GM21360 (cell line): ENCODE measurements around the gene NFATC2IP.
"Not testable (repeated sequence)": the region's sequence is repeated elsewhere in the genome, so short reads cannot be mapped to it uniquely, and the experiment has no call there.

Source experiments
- ATAC-seq: cut with Tn5 transposase; IDR thresholded peaks from one replicate; pipeline ENCODE4 v1.9.1; 2021; ENCODE audit warnings: mild to moderate bottlenecking, moderate library complexity; ENCODE audit not compliant: unreplicated experiment

Gene NFATC2IP

DNA sequence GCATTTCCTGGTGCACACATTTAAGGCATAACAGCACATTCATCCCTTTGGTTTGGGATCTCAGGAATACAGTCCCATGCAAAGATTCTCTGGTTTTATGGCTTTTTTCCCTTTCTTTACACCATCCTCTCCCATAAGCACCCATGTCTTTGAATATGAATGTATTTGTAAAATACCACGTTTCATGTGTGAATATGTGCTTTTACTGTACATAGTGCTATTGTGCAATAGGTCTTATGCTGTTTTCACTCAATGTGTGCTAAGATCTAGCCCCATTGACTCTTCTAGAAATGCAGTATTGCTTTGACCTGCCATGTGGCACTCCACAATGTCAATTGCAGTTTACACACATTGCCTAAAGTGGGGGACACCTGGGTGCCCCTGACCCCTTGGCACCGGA is 13.8 kb downstream of the NFATC2IP start:
- no peak for ATAC-seq

DNA sequence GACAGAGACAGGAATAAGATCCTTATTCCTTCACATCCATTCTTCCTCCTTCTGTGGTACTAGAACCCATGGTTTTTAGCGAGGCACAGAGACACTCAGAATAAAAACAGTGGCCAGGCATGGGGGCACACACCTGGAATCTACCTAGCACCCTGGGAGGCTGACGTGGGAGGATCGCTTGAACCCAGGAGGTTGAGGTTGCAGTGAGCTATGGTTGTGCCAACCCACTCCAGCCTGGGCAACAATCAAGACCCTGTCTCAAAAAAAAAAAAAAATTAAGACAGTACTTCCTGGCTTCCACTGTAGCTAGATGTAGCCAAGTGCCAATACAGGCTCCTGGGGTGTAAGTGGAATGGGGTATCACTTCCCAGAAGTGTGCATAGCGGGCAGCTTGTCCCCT is 16.4 kb downstream of the NFATC2IP start:
- no peak for ATAC-seq

DNA sequence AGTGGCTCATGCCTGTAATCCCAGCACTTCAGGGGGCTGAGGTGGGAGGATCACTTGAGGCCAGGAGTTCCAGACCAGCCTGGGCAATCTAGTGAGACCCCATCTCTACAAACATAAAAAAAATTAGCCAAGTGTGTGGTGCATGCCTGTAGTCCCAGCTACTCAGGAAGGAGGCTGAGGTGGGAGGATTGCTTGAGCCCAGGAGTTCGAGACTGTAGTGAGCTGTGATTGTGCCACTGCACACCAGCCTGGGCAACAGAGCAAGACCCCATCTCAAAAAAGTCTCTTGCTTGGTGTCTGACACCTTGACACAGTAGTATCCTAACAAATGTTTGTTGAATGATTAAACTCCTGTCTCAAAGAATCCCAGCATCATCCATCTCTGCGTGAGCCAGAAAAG is 19.0 kb downstream of the NFATC2IP start:
- ATAC-seq: not testable (repeated sequence)

DNA sequence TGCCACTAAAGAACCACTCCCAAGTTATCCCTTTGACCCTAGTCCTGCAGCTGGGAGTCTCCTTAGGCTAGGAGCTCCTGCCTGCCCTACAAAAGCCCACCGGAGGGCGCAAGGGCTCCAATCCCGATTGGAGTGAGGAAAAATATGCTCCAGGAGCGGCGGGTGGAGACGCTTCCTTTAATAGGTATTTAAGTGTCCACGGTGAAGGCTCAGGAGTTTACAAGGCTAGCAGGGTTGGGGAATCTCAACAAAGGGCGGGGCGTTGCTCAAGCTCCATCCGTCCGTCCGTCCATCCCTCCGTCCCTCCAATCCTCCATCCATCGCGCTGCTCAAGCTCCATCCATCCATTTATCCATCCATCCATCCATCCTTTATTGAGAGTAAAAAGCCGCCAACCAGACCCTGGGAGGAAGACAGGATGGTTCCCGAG is 23.3 kb downstream of the NFATC2IP start:
- peak; percentile 7 for ATAC-seq

DNA sequence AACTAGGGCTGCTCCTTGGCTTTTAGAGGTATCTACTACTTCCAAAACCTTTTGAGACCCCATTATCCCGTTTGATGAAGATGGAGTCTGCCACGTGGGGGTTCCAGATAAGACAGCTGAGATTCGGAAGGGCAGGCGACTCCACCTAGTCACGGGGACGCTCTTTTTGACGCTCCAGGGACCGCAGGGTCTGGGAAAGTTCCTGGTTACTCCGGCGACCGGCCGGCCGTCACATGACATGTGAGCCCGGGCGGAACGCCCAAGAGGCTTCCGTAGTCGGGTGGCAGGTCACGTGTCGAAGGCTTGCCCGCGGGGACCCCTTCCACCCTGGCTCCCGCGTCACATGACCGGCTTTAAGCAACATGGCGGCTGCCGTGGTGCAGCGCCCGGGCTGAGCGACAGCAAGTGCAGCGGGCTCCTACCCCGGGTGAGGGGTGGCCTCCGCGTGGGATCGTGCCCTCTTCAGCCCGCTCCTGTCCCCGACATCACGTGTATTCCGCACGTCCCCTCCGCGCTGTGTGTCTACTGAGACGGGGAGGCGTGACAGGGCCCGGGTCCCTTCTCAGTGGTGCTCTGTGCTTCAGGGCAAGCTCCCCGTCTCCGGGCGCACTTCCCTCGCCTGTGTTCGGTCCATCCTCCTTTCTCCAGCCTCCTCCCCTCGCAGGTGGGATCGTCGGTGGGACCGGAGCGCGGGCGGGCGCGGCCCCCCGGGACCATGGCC is 23.9 kb downstream of the NFATC2IP start, which contains the start of gene SPNS1:
Gene SPNS1, plus strand, starts transcription at position 342 of the 721 bp plus-strand sequence. Its CDS starts 374 bp downstream, at position 716.
- peak; percentile 78 for ATAC-seq

DNA sequence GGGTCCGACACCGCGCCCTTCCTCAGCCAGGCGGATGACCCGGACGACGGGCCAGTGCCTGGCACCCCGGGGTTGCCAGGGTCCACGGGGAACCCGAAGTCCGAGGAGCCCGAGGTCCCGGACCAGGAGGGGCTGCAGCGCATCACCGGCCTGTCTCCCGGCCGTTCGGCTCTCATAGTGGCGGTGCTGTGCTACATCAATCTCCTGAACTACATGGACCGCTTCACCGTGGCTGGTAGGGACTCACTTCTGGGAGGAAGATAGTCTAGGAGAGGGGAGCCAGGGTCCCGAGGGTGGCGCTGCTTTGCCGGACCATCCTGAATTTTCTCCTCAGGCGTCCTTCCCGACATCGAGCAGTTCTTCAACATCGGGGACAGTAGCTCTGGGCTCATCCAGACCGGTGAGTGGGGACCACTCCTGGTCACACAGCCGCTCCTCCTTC is 24.4 kb downstream of the NFATC2IP start:
- peak; percentile 2 for ATAC-seq

DNA sequence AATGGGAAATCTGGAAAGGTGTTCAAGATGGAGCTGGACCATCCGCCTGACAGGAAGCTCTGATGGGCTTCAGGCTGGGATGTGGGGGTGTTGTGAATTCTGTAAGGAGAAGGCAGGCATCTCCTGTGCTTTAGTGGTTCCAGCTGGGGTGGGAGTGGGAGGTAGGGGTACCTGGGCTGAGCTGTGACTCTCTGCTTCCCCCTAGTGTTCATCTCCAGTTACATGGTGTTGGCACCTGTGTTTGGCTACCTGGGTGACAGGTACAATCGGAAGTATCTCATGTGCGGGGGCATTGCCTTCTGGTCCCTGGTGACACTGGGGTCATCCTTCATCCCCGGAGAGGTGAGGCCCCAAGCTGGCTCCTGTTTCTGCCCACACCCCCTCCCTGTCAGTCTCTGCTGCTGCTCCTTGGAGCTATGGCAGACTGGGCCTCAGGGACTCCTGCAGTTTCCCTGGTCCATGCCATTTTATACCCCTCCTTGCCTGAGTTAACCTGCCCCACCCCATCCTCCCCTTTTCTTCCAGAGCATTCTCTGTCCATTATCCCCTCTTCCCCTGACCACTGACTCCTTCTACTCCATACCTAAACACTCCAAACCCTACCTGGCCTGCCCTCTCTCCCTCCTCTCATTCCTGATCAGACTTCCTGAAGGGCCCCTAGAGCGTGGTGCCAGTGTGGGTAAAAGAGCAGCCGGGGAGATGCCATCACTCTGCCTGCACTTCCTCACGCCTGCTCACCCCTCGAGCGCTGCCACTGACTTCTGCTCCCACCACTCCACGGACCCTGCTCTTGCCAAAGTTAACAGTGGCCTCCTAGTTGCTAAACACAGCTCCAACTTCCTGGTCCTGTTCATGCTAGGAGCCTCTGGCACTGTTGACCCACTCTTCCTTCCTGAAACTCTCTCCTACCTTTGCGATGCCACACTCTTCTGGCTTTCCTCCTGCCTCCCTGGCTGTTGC is 27.2 kb downstream of the NFATC2IP start:
- ATAC-seq: no peak

DNA sequence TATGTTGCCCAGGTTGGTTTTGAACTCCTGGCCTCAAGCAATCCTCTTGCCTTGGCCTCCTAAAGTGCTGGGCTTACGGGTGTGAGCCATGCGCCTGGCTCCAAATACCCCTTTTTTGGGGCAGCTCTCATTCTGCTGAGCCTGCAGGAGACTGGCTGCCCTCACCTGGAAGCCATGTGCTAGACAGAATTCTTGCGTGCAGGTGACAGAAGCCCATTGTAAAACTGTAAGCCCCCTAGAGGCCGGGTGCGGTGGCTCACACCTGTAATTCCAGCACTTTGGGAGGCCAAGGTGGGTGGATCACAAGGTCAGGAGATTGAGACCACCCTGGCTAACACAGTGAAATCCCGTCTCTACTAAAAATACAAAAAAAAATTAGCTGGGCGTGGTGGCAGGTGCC is 29.6 kb downstream of the NFATC2IP start:
- ATAC-seq: not testable (repeated sequence)

DNA sequence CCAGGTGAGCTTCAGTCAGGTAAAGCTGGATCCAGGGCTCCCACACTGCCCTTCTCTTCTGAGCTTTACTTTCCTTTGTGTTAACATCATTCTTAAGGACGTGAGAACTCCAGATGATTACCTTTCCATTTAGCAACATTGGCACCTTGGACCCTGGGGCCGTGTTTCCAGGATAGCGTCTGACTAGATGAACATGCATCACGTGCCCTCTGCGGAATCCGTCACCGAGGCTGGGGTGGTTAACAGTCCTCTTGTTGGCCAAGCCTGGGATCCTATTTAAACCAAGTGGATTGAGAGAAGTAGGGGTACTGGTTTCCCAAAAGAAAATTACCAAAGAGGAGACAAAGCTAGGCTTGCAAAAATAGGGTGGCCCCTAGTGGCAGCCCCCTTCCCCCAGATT is 30.2 kb downstream of the NFATC2IP start:
- no peak for ATAC-seq

DNA sequence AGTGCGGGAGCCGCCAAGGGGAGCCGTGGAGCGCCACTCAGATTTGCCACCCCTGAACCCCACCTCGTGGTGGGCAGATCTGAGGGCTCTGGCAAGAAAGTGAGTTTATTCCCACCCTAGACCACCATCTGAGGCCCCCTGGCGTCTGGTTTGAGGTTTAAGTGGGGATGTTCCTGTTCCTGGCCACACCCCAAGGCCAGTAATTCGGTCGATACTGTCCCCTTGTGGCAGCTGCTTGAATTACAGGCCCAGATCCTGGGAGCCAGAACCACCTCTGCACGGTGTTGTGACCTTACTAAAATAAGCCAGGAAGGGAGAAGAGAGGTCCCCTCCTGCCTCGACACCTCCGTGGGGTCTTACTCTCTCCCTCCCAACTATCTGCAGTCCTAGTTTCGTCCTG is 30.8 kb downstream of the NFATC2IP start:
- no peak for ATAC-seq

DNA sequence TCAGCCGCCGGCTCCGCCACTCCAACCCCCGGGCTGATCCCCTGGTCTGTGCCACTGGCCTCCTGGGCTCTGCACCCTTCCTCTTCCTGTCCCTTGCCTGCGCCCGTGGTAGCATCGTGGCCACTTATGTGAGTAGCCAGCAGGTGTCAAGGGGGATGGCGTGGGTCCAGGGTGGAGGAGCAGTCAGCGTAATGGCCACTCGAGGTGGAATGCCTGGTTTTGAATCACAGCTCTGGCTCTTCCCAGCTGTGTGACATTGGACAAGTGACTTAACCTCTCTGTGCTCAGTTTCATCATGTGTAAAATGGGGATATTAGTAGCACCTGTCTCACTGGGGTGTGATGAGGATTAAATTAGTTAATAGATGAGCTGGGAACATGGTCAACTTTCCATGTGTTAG is 31.7 kb downstream of the NFATC2IP start:
- no peak for ATAC-seq

DNA sequence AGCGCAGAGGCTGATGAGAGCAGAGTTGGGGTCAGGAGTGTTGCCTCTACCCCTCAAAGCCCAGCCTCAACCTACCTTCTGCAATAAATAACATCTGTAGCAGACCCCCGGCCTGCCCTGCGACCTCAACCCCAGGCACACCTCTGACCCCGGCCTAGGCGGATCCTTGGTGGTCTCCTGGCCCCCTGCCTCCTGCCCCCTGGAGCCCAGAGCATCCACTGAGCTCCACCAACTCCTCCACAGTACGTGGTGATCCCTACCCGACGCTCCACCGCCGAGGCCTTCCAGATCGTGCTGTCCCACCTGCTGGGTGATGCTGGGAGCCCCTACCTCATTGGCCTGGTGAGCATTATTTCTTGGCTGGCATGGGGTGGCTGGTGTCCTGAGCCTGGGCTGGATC is 32.2 kb downstream of the NFATC2IP start:
- no peak for ATAC-seq

DNA sequence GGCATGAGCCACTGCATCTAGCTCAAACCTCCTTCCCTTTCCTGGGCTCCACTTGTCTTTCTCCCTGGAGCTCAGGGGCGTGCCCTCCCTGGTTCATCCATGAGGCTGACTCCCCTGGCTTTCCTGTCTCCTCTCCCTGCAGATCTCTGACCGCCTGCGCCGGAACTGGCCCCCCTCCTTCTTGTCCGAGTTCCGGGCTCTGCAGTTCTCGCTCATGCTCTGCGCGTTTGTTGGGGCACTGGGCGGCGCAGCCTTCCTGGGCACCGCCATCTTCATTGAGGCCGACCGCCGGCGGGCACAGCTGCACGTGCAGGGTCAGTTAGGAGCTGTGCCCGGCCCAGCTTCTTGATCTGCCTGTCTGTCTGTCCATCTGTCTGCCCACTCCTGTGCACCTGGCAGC is 32.9 kb downstream of the NFATC2IP start:
- no peak for ATAC-seq

DNA sequence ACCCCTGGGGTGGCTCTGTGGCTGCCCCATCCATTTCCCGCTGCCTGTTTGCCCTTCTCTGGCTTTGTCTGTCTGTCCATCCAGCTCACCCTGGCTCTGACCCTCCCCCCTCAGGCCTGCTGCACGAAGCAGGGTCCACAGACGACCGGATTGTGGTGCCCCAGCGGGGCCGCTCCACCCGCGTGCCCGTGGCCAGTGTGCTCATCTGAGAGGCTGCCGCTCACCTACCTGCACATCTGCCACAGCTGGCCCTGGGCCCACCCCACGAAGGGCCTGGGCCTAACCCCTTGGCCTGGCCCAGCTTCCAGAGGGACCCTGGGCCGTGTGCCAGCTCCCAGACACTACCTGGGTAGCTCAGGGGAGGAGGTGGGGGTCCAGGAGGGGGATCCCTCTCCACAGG is 33.4 kb downstream of the NFATC2IP start:
- ATAC-seq: no peak

DNA sequence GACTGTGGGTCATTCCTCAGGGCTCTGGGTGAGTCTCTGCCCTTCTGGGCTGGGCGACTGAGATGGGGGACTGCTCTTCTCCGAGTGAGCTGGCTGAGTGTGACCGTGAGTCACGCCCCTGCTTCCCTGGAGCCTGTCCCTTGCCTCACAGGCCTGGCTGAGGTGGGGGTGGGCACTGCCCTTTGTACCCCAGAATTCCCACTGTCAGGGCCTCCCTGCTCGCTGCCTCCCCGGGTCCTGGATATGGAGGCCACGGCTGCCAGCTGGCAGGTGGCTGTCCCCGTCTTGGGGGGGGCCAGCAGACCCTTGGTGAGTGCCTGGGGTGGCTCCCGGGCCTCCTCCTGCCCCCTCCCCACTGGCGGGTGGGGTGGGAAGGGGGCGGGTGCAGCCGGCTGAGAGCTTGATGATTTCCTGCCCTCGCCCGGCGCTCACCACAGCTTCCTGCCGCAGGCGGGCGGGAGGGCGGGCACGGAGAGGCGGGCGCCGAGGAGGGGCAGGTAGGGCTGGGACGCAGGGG is 33.9 kb downstream of the NFATC2IP start, which contains the start of gene LAT:
Gene LAT, plus strand, starts transcription at position 434 of the 517 bp plus-strand sequence. CDS start 366 bp downstream, outside the sequence.
- no peak for ATAC-seq

DNA sequence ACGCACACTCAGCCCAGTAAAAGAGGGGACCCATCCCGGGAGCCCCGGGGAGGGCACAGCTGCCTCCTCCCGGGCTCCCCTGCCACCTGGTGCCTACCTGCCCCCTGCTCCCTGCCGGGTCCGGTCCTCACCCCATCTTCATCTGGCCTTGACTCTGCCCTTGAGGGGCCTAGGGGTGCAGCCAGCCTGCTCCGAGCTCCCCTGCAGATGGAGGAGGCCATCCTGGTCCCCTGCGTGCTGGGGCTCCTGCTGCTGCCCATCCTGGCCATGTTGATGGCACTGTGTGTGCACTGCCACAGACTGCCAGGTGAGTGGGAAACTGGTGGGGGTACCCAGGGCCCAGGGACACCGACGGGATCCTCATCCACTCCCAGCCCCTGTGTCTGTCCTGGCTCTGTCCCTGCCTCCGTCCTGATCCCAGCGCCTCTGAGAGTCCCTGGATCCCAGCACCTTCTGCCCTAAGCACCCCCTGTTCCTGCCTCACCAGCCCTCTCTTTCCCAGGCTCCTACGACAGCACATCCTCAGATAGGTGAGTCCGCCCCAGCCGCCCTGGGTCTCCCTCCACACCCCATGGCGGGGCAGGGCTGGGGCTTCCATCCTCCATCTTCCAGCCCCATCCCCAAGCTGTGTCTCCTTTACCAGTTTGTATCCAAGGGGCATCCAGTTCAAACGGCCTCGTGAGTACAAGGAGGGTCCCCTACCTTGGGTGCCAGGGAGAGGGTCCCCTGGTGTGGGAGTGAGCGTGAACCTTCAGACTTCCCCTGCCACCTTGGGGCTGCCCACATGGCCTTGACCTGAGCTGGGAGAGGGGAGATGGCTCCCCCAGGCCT is 34.7 kb downstream of the NFATC2IP start:
- no peak for ATAC-seq

DNA sequence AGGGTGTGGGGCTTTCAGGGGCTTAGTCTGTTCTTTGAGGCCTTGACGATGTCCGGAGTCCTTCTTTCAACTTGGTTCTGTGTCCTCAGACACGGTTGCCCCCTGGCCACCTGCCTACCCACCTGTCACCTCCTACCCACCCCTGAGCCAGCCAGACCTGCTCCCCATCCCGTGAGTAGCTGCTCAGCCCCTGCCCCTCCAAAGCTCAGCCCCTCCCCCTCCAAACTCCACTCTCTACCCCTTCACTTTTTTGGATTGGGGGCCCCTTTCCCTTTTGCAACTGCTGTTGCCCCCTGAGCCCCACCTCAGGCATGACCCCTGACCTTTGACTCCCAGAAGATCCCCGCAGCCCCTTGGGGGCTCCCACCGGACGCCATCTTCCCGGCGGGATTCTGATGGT is 35.3 kb downstream of the NFATC2IP start:
- ATAC-seq: no peak

DNA sequence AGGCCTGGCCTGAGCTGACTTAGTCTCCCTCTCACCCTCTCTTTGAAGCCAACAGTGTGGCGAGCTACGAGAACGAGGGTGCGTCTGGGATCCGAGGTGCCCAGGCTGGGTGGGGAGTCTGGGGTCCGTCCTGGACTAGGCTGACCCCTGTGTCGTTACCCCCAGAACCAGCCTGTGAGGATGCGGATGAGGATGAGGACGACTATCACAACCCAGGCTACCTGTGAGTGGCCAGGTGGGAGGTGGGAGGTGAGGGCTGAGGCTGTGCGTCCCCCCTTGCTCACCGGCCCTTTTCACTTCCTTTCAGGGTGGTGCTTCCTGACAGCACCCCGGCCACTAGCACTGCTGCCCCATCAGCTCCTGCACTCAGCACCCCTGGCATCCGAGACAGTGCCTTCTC is 35.8 kb downstream of the NFATC2IP start:
- ATAC-seq: no peak

DNA sequence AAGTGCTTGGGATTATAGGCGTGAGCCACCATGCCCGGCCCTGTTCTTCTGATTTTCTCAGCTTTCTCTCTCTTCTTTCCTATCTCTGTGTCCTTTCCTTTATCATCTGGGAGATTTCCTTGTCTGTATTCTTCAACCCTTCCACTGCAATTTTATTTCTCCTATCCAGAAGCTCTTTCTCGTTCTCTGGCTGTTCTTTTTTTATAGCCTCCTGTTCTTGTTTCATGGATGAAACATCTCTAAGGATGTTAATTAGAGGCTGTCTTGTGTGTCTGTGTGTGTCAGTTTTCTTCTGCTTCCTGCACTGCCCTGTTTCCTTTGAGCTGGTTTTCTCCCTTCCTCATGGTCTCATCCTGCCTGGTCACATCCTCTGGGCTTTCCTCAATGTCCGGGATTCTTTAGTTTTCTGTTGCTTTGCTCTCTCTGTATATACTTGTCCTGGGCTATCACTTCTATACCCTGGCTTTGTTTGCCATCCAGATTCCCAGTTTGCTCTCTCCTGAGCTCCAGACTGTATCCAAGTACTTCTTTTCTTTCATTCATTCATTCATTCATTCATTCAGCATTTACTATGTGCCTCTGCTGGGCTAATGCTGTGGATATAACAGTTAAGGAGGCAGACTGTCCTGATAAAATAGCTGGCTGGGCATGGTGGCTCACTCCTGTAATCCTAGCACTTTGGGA is 36.6 kb downstream of the NFATC2IP start:
- no peak for ATAC-seq

DNA sequence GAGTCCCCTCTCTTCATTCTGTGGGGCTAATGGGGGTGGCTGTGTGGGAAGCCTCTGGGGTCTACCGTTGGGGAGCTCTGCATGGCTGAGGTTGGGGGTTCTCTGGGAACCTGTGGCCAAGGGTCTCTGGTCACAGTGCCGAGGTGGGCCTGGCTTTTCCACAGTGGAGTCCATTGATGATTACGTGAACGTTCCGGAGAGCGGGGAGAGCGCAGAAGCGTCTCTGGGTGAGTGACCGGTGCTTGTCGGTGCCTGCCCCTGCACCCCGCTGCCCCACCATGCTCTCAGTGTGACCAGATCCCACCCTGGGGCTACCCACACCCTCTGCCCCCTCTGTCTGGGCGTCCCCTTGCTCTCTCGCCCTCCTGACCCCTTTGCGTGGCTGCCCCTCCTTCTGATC is 38.6 kb downstream of the NFATC2IP start:
- ATAC-seq: no peak
